ENCODE measurements around the gene INPP5A.

GRCh38 chr10:132547421-132547861 is 9.9 kb downstream of the INPP5A start:
- TF ChIP-seq CTCF (IDR thresholded peaks at IDR 0.05 in 2 of 3, conservative IDR thresholded peaks at IDR 0.05 in 1 of 3; ENCODE audit: insufficient read depth in 2 of 3, low read depth in 1 of 3, low read length in 3 of 3) = no peak
- TF ChIP-seq ARNT (IDR thresholded peaks at IDR 0.05) = no peak
- no peak for TF ChIP-seq MLLT1 (IDR thresholded peaks at IDR 0.05)
- no peak for TF ChIP-seq ZNF318 (IDR thresholded peaks at IDR 0.05; ENCODE audit: borderline replicate concordance in 1 of 2, low read depth in 1 of 2)
- no peak for TF ChIP-seq FOXM1 (IDR thresholded peaks at IDR 0.05; ENCODE audit: low read depth)
- no peak for TF ChIP-seq FOXM1 (CRISPR knock-in tag; IDR thresholded peaks at IDR 0.05; ENCODE audit: low read depth)
- no peak for TF ChIP-seq PHF8 (IDR thresholded peaks at IDR 0.05; ENCODE audit: borderline replicate concordance, low read length)
- no peak for TF ChIP-seq GMEB1 (CRISPR knock-in tag; IDR thresholded peaks at IDR 0.05)
- no peak for TF ChIP-seq ETS2 (tag; IDR thresholded peaks at IDR 0.05; ENCODE audit: borderline replicate concordance, poor library complexity, severe bottlenecking)
- TF ChIP-seq EZH2 (IDR thresholded peaks at IDR 0.05; ENCODE audit: borderline replicate concordance, low read depth, low read length) = no peak

Measured in K562 (cell line).